Neural progenitor cell (in vitro differentiated cells): ENCODE data around the gene EFTUD2. TPM values are rescaled to one million over a fixed set of nuclear protein-coding genes. Genes with fewer than 3 reads are reported as not detected.
A peak's percentile ranks its signal among the peaks of the same experiment; 100 is the strongest.

Source experiments
- DNase-seq: peaks from one replicate; pipeline ENCODE4 v3.0.0-alpha.2; 2016; ENCODE audit warnings: low spot score
- H2AFZ ChIP-seq: fragments of 200-600 bp; sonication (generic); replicated peaks from 2 replicates; pipeline ENCODE4 v1.6.1; 2016; ENCODE audit warnings: antibody characterized with exemption
- H3F3A ChIP-seq: fragments of 200-600 bp; sonication (generic); 2 replicates; pipeline ENCODE4 v1.6.1; 2016; ENCODE audit warnings: antibody characterized with exemption, low read depth
- H3K27ac ChIP-seq: fragments of 200-600 bp; sonication (generic); 2 replicates; pipeline ENCODE4 v1.5.1; 2016; ENCODE audit warnings: mild to moderate bottlenecking
- H3K27me3 ChIP-seq: fragments of 200-600 bp; sonication (generic); 2 replicates; pipeline ENCODE4 v1.6.1; 2016; ENCODE audit warnings: mild to moderate bottlenecking, moderate library complexity
- H3K36me3 ChIP-seq: fragments of 200-600 bp; sonication (generic); 2 replicates; pipeline ENCODE4 v1.5.1; 2016
- H3K4me1 ChIP-seq: fragments of 200-600 bp; sonication (generic); 2 replicates; pipeline ENCODE4 v1.6.1; 2016; ENCODE audit warnings: mixed run types
- H3K4me2 ChIP-seq: fragments of 200-600 bp; sonication (generic); 2 replicates; pipeline ENCODE4 v1.6.1; 2016
- H3K4me3 ChIP-seq: fragments of 200-600 bp; sonication (generic); 2 replicates; pipeline ENCODE4 v1.5.1; 2016
- H3K79me2 ChIP-seq: fragments of 200-600 bp; sonication (generic); 2 replicates; pipeline ENCODE4 v1.6.1; 2016; ENCODE audit warnings: low read depth
- H3K9ac ChIP-seq: fragments of 200-600 bp; sonication (generic); 2 replicates; pipeline ENCODE4 v1.6.1; 2016
- H3K9me3 ChIP-seq: fragments of 200-600 bp; sonication (generic); 2 replicates; pipeline ENCODE4 v1.5.1; 2016; ENCODE audit warnings: low read depth
- H4K20me1 ChIP-seq: fragments of 200-600 bp; sonication (generic); 2 replicates; pipeline ENCODE4 v1.6.1; 2016; ENCODE audit warnings: low read depth
- H3K27ac Mint-ChIP-seq: 3 replicates; pipeline ENCODE4 v1.8.0; 2021; ENCODE audit warnings: mixed read lengths
- H3K27me3 Mint-ChIP-seq: 2 replicates; pipeline ENCODE4 v1.8.0; 2022; ENCODE audit warnings: low read depth, mild to moderate bottlenecking, inconsistent platforms, moderate library complexity, mixed read lengths; ENCODE audit not compliant: insufficient read depth
- H3K36me3 Mint-ChIP-seq: 3 replicates; pipeline ENCODE4 v1.8.0; 2021; ENCODE audit warnings: mixed read lengths
- H3K4me1 Mint-ChIP-seq: 3 replicates; pipeline ENCODE4 v1.8.0; 2021; ENCODE audit warnings: mixed read lengths
- H3K4me3 Mint-ChIP-seq: 3 replicates; pipeline ENCODE4 v1.8.0; 2021; ENCODE audit warnings: mild to moderate bottlenecking, moderate library complexity, mixed read lengths
- H3K9me3 Mint-ChIP-seq: 3 replicates; pipeline ENCODE4 v1.8.0; 2020; ENCODE audit warnings: mixed read lengths
- CTCF ChIP-seq: fragments of 200-600 bp; sonication (generic); IDR thresholded peaks from 2 replicates; pipeline ENCODE4 v1.5.1; 2017; ENCODE audit warnings: antibody characterized with exemption, mild to moderate bottlenecking
- EZH2 ChIP-seq: fragments of 200-600 bp; sonication (generic); IDR thresholded peaks from 2 replicates; pipeline ENCODE4 v1.6.1; 2017; ENCODE audit warnings: antibody characterized with exemption, mild to moderate bottlenecking, moderate library complexity
- EZH2phosphoT487 ChIP-seq: fragments of 200-600 bp; sonication (generic); IDR thresholded peaks from 2 replicates; pipeline ENCODE4 v1.6.1; 2017; ENCODE audit warnings: antibody characterized with exemption
- total RNA-seq: library from RNA; depleted of rRNA; stranded (reverse); fragments of >200 nt; gene quantifications from 2 replicates; pipeline ENCODE4 v1.2.3, GENCODE V29; 2015; ENCODE audit warnings: low replicate concordance

EFTUD2 gene
- total RNA-seq, 1 donor from 2014 or later, result 185 TPM

GRCh38 chr17:44840936-44841335, 58.3 kb downstream of the EFTUD2 start:
- Histone ChIP-seq H3K9me3 (no peaks in the 10 kb centered on the region), H3K4me3 (no peak overlapping the region), H4K20me1 (no peaks in the 10 kb centered on the region), H3K4me1 (peaks cover 22% of the 10 kb centered on the region), H3K27me3 (no peaks in the 10 kb centered on the region), H3K79me2 (no peaks in the 10 kb centered on the region), H3K9ac (no peak overlapping the region), H2AFZ (no peak overlapping the region), H3K27ac (no peak overlapping the region), H3F3A (no peaks in the 10 kb centered on the region), H3K36me3 (no peaks in the 10 kb centered on the region), H3K4me2 (no peak overlapping the region)
- Mint-ChIP-seq H3K27me3 (peaks cover 6% of the 10 kb centered on the region), H3K4me3 (no peak overlapping the region), H3K4me1 (peaks cover 16% of the 10 kb centered on the region), H3K36me3 (no peaks in the 10 kb centered on the region), H3K27ac (peak overlapping the region; percentile 35), H3K9me3 (no peaks in the 10 kb centered on the region)
- TF ChIP-seq EZH2phosphoT487 (no peak), CTCF (no peak), EZH2 (no peak)
- no peak for DNase-seq

GRCh38 chr17:44840274-44840673, 59.0 kb downstream of the EFTUD2 start:
- Histone ChIP-seq H3K27me3 (no peaks in the 10 kb centered on the region), H3K4me3 (no peak overlapping the region), H2AFZ (no peak overlapping the region), H3K27ac (no peak overlapping the region), H3K9me3 (no peaks in the 10 kb centered on the region), H4K20me1 (no peaks in the 10 kb centered on the region), H3K4me1 (peaks cover 22% of the 10 kb centered on the region), H3K9ac (no peak overlapping the region), H3K4me2 (no peak overlapping the region), H3F3A (no peaks in the 10 kb centered on the region), H3K79me2 (no peaks in the 10 kb centered on the region), H3K36me3 (no peaks in the 10 kb centered on the region)
- Mint-ChIP-seq H3K9me3 (no peaks in the 10 kb centered on the region), H3K27ac (no peak overlapping the region), H3K27me3 (peaks cover 6% of the 10 kb centered on the region), H3K36me3 (no peaks in the 10 kb centered on the region), H3K4me3 (no peak overlapping the region), H3K4me1 (peaks cover 16% of the 10 kb centered on the region)
- TF ChIP-seq EZH2phosphoT487 (no peak), EZH2 (no peak), CTCF (no peak)
- no peak for DNase-seq

- no peaks in the 10 kb centered on the region for H3K27me3 ChIP-seq
- no peaks in the 10 kb centered on the region for H3F3A ChIP-seq
- H3K9ac ChIP-seq, result no peak overlapping the region
- Mint-ChIP-seq H3K4me3 (no peak overlapping the region), H3K4me1 (peaks cover 9% of the 10 kb centered on the region), H3K36me3 (no peaks in the 10 kb centered on the region), H3K27me3 (peaks cover 7% of the 10 kb centered on the region), H3K27ac (no peak overlapping the region), H3K9me3 (no peaks in the 10 kb centered on the region)
- no peaks in the 10 kb centered on the region for H4K20me1 ChIP-seq
- no peaks in the 10 kb centered on the region for H3K79me2 ChIP-seq
- TF ChIP-seq EZH2phosphoT487 (no peak), CTCF (no peak), EZH2 (no peak)
- no peaks in the 10 kb centered on the region for H3K36me3 ChIP-seq
- no peak overlapping the region for H3K4me2 ChIP-seq
- DNase-seq, result no peak
- no peaks in the 10 kb centered on the region for H3K9me3 ChIP-seq
- no peak overlapping the region for H2AFZ ChIP-seq
- peaks cover 3% of the 10 kb centered on the region for H3K4me1 ChIP-seq
- no peak overlapping the region for H3K27ac ChIP-seq
- H3K4me3 ChIP-seq, result no peak overlapping the region
Measured at GRCh38 chr17:44837196-44837595, 62.0 kb downstream of the EFTUD2 start.
